K562 (cell line): Measurements from ENCODE around the gene EPHB2. TPM values are rescaled to one million over a fixed set of nuclear protein-coding genes. Genes with fewer than 3 reads are reported as not detected.
A peak's percentile ranks its signal among the peaks of the same experiment; 100 is the strongest.

Experiments used
- ATAC-seq: fragments of 200-7000 bp; cut with Tn5 transposase; 3 replicates; pipeline ENCODE4 v1.9.1; 2020; ENCODE audit warnings: moderate library complexity
- BruUV-seq: library from RNA; stranded (reverse); fragments of 400-500 nt; replicated peaks from 2 replicates; lab custom pipeline; 2021; lab: Mats Ljungman, UMichigan
- CTCF ChIA-PET: fragments of 300-600 bp; formaldehyde crosslinking; extraction: SDS; loops from one replicate; lab custom pipeline; 2021; ENCODE audit warnings: low intra/inter-chr PET ratio; lab: Yijun Ruan, JAX
- POLR2A ChIA-PET: fragments of 300-600, 350-650 bp; sonication (Branson Sonifier 250); formaldehyde crosslinking; extraction: SDS; loops from one replicate; lab custom pipeline; 2021; ENCODE audit warnings: antibody characterized with exemption, inconsistent platforms; lab: Yijun Ruan, JAX
- DNase-seq, 4 experiments: peaks; one replicate each; pipeline versions ENCODE4 v3.0.0 to v3.0.0-alpha.2; 2011 to 2018; ENCODE audit warnings: low spot score in 3 of 4, mixed read lengths in 3 of 4; ENCODE audit errors: extremely low read depth in 1 of 4
- FAIRE-seq: peaks from 2 replicates; lab custom pipeline; 2011; peaks lifted over from hg19 to GRCh38; lab: Jason Lieb, UNC
- H2AFZ ChIP-seq: 2 replicates; pipeline ENCODE4 v1.6.0; 2011; ENCODE audit warnings: low read depth, low read length, control low read depth, inconsistent platforms
- H3K27ac ChIP-seq: fragments of 200-600 bp; 3 replicates; pipeline ENCODE4 v1.8.0; 2011; ENCODE audit warnings: low read depth, mild to moderate bottlenecking, control low read depth, inconsistent platforms, low read length, moderate library complexity, mixed read lengths; ENCODE audit errors: extremely low read depth
- H3K27me3 ChIP-seq, 2 experiments: fragments of 300-600 bp in 1 of 2; 2 replicates in 1 of 2; 3 replicates in 1 of 2; pipeline versions ENCODE4 v1.6.0 to v1.8.0; 2011; ENCODE audit warnings: inconsistent platforms in 2 of 2, low read length in 2 of 2, mild to moderate bottlenecking in 1 of 2, mixed read lengths in 1 of 2, moderate library complexity in 1 of 2; ENCODE audit not compliant: control insufficient read depth in 2 of 2, insufficient read depth in 2 of 2
- H3K36me3 ChIP-seq: fragments of 300-600 bp; 3 replicates; pipeline ENCODE4 v1.8.0; 2011; ENCODE audit warnings: mild to moderate bottlenecking, low read length, inconsistent platforms; ENCODE audit not compliant: control insufficient read depth, insufficient read depth
- H3K4me1 ChIP-seq, 2 experiments: fragments of 200-600 bp in 1 of 2; replicated peaks in 1 of 2; 2 replicates in 1 of 2; 3 replicates in 1 of 2; pipeline versions ENCODE4 v1.5.1 to v1.8.0; 2011; ENCODE audit warnings: inconsistent platforms in 2 of 2, low read length in 2 of 2, mild to moderate bottlenecking in 1 of 2, mixed read lengths in 1 of 2, moderate library complexity in 1 of 2; ENCODE audit not compliant: control insufficient read depth in 2 of 2, insufficient read depth in 2 of 2
- H3K4me2 ChIP-seq: 2 replicates; pipeline ENCODE4 v1.6.1; 2011; ENCODE audit warnings: low read length, control low read depth, inconsistent platforms, mixed read lengths; ENCODE audit not compliant: insufficient read depth
- H3K4me3 ChIP-seq: fragments of 200-600 bp; sonication (generic), shearing (Covaris generic); 2 replicates; pipeline ENCODE4 v1.5.1; 2016; ENCODE audit warnings: control low read depth, inconsistent platforms
- H3K79me2 ChIP-seq: fragments of 200-600 bp; 3 replicates; pipeline ENCODE4 v1.8.0; 2011; ENCODE audit warnings: low read length, inconsistent platforms; ENCODE audit not compliant: control insufficient read depth, insufficient read depth
- H3K9ac ChIP-seq, 2 experiments: 2 replicates each; pipeline versions ENCODE4 v1.6.0 to v1.6.1; 2011; ENCODE audit warnings: low read depth in 2 of 2, low read length in 2 of 2, control low read depth in 1 of 2, inconsistent platforms in 1 of 2, mild to moderate bottlenecking in 1 of 2, mixed read lengths in 1 of 2; ENCODE audit not compliant: insufficient read depth in 1 of 2
- H3K9me1 ChIP-seq: one replicate; pipeline ENCODE4 v1.6.0; 2011; ENCODE audit warnings: inconsistent platforms, mild to moderate bottlenecking, low read length, moderate library complexity; ENCODE audit not compliant: control insufficient read depth, insufficient read depth
- H3K9me3 ChIP-seq: replicated peaks from 2 replicates; pipeline ENCODE4 v1.5.1; 2011; ENCODE audit warnings: low read depth, low read length, inconsistent platforms; ENCODE audit not compliant: control insufficient read depth, insufficient read depth
- H4K20me1 ChIP-seq: replicated peaks from 2 replicates; pipeline ENCODE4 v1.6.1; 2011; ENCODE audit warnings: low read length, inconsistent platforms, mixed read lengths; ENCODE audit not compliant: control insufficient read depth, insufficient read depth
- HOXB6 ChIP-seq: fragments of 250-450 bp; sonication (Bioruptor Pico); IDR thresholded peaks from 2 replicates; pipeline ENCODE4 v1.5.1; 2022; ENCODE audit warnings: mild to moderate bottlenecking, borderline replicate concordance
- MLLT1 ChIP-seq, 2 experiments: fragments of 450-650 bp; IDR thresholded peaks; 2 replicates each; pipeline ENCODE4 v1.6.1; 2016
- ZBTB17 ChIP-seq: fragments of 450-650 bp; formaldehyde crosslinking; IDR thresholded peaks from 2 replicates; pipeline ENCODE4 v1.4.0; 2020; ENCODE audit warnings: mild to moderate bottlenecking
- ZNF512 ChIP-seq: IDR thresholded peaks from 2 replicates; pipeline ENCODE4 v1.6.1; 2016; ENCODE audit warnings: missing genetic modification characterization, missing compliant biosample characterization
- WGBS: fragments of 100-300 bp; shearing (Covaris generic); methylation state at CpG from one replicate; pipeline ENCODE4 v1.1.6; 2016; ENCODE audit warnings: low coverage, mixed read lengths; ENCODE audit not compliant: insufficient coverage; ENCODE audit errors: missing lambda C conversion rate; 5-methylcytosine and 5-hydroxymethylcytosine counted together
- in situ Hi-C: fragments of 300-500 bp; cut with MboI; formaldehyde crosslinking; loops from 4 replicates; pipeline ENCODE4 v1.15.0; 2018; ENCODE audit warnings: inconsistent platforms, mixed read lengths
- intact Hi-C: fragments of 100-400 bp; cut with micrococcal nuclease; formaldehyde crosslinking; loops from 2 replicates; pipeline ENCODE4 v1.14.2; 2022
- polyA plus RNA-seq, 8 experiments: library from polyadenylated mRNA; depleted of rRNA in 4 of 8; stranded (reverse) in 5 of 8; unstranded in 3 of 8; fragments of >200 nt; fragmentation: Nextera tagmentation in 2 of 8; fragmentation: Illumina TruSeq in 1 of 8; extraction: Ambion mirVana in 2 of 8; extraction: Trizol in 1 of 8; gene quantifications; 2 replicates each; pipeline versions ENCODE4 v1.2.1 to v1.2.3, GENCODE V29; 2011 to 2014; ENCODE audit warnings: inconsistent platforms in 1 of 8, missing spikeins in 1 of 8
- total RNA-seq, 7 experiments: library from RNA; depleted of rRNA in 6 of 7; stranded (reverse); fragments of >200 nt in 6 of 7; fragmentation: Illumina TruSeq in 2 of 7; extraction: Trizol in 2 of 7; gene quantifications; 2 replicates each; pipeline versions ENCODE4 v1.2.1 to v1.2.3, GENCODE V29; 2011 to 2021; ENCODE audit warnings: low replicate concordance in 1 of 7

Gene EPHB2
- total and polyA plus RNA-seq, 9 of the 15 experiments (the other 6 are each of a cell fraction or from before 2014, with no cell fraction given), result not detected

GRCh38 chr1:22838965-22839364 lies 128.3 kb downstream of the EPHB2 start:
- H3K27me3 ChIP-seq, result peaks cover 36 to 59% of the 10 kb centered on the region in 2 experiments
- no peaks in the 10 kb centered on the region for H3K4me1 ChIP-seq
- WGBS, result 0% methylated on average over 5 of the region's 5 CpGs
- BruUV-seq, result no TSS peak
- no peak overlapping the region for H2AFZ ChIP-seq
- no peak for DNase-seq
- ChIA-PET CTCF (no interaction called here), POLR2A (no interaction called here)
- H3K9ac ChIP-seq, result no peak overlapping the region
- no peaks in the 10 kb centered on the region for H3K79me2 ChIP-seq
- no peak for ATAC-seq
- peak; percentile 85 for TF ChIP-seq ZBTB17 (CRISPR knock-in tag)
- peak in 1 of 2 experiments; percentile 76; a peak in 2 of 4 replicates for TF ChIP-seq MLLT1 (IDR thresholded peaks at IDR 0.05)
- no peak for TF ChIP-seq HOXB6 (CRISPR knock-in tag)
- no peak for TF ChIP-seq ZNF512 (tag)
- H3K9me1 ChIP-seq, result peaks cover 3% of the 10 kb centered on the region
- intact Hi-C loops, result no loop called here
- no peak overlapping the region for H3K27ac ChIP-seq
- FAIRE-seq, result no peak
- no peak overlapping the region for H3K4me2 ChIP-seq
- H3K4me3 ChIP-seq, result no peak overlapping the region
- in situ Hi-C loops, result no loop called here
- no peaks in the 10 kb centered on the region for H3K9me3 ChIP-seq
- 0 out of 2 replicates have a peak, but pooled peaks cover 3% of the 10 kb centered on the region for H4K20me1 ChIP-seq
- no peaks in the 10 kb centered on the region for H3K36me3 ChIP-seq
